ENCODE data around the gene KIRREL3. TPM values are rescaled to one million over a fixed set of nuclear protein-coding genes. Genes with fewer than 3 reads are reported as not detected.

KIRREL3 gene
- total RNA-seq, 1 donor from 2014 or later, result 0.38 TPM

GRCh38 chr11:127017482-127017881 lies 16.9 kb upstream of the KIRREL3 start:
- Mint-ChIP-seq H3K4me1 (ENCODE audit: unreplicated experiment) (peaks cover 18% of the 10 kb centered on the region), H3K9me3 (ENCODE audit: unreplicated experiment) (no peaks in the 10 kb centered on the region), H3K27me3 (ENCODE audit: unreplicated experiment) (no peaks in the 10 kb centered on the region), H3K36me3 (ENCODE audit: low read depth, unreplicated experiment) (no peaks in the 10 kb centered on the region), H3K4me3 (ENCODE audit: unreplicated experiment) (no peak overlapping the region), H3K27ac (ENCODE audit: unreplicated experiment) (no peak overlapping the region)
- peak; percentile 67 for TF ChIP-seq CTCF (IDR thresholded peaks at IDR 0.05; ENCODE audit: unreplicated experiment)
- peak; percentile 45 for DNase-seq (ENCODE audit: low spot score)

- H3K4me1 Mint-ChIP-seq (ENCODE audit: unreplicated experiment), result peaks cover 18% of the 10 kb centered on the region
- no peak overlapping the region for H3K27ac Mint-ChIP-seq (ENCODE audit: unreplicated experiment)
- no peak for TF ChIP-seq CTCF (IDR thresholded peaks at IDR 0.05; ENCODE audit: unreplicated experiment)
- H3K9me3 Mint-ChIP-seq (ENCODE audit: unreplicated experiment), result no peaks in the 10 kb centered on the region
- H3K4me3 Mint-ChIP-seq (ENCODE audit: unreplicated experiment), result no peak overlapping the region
- no peak for DNase-seq (ENCODE audit: low spot score)
- no peaks in the 10 kb centered on the region for H3K27me3 Mint-ChIP-seq (ENCODE audit: unreplicated experiment)
- no peaks in the 10 kb centered on the region for H3K36me3 Mint-ChIP-seq (ENCODE audit: low read depth, unreplicated experiment)
Measured at GRCh38 chr11:127013550-127013949, 13.0 kb upstream of the KIRREL3 start.

GRCh38 chr11:127006311-127006710 lies 5.7 kb upstream of the KIRREL3 start:
- no peak for TF ChIP-seq CTCF (IDR thresholded peaks at IDR 0.05; ENCODE audit: unreplicated experiment)
- H3K27ac Mint-ChIP-seq (ENCODE audit: unreplicated experiment), result no peak overlapping the region
- H3K36me3 Mint-ChIP-seq (ENCODE audit: low read depth, unreplicated experiment), result no peaks in the 10 kb centered on the region
- no peak overlapping the region for H3K4me3 Mint-ChIP-seq (ENCODE audit: unreplicated experiment)
- no peak for DNase-seq (ENCODE audit: low spot score)
- no peaks in the 10 kb centered on the region for H3K4me1 Mint-ChIP-seq (ENCODE audit: unreplicated experiment)
- H3K27me3 Mint-ChIP-seq (ENCODE audit: unreplicated experiment), result peaks cover 6% of the 10 kb centered on the region
- H3K9me3 Mint-ChIP-seq (ENCODE audit: unreplicated experiment), result no peaks in the 10 kb centered on the region

- peak; percentile 69 for DNase-seq (ENCODE audit: low spot score)
- no peaks in the 10 kb centered on the region for H3K4me1 Mint-ChIP-seq (ENCODE audit: unreplicated experiment)
- H3K27me3 Mint-ChIP-seq (ENCODE audit: unreplicated experiment), result peaks cover 6% of the 10 kb centered on the region
- H3K27ac Mint-ChIP-seq (ENCODE audit: unreplicated experiment), result no peak overlapping the region
- peak; percentile 37 for TF ChIP-seq CTCF (IDR thresholded peaks at IDR 0.05; ENCODE audit: unreplicated experiment)
- no peaks in the 10 kb centered on the region for H3K9me3 Mint-ChIP-seq (ENCODE audit: unreplicated experiment)
- no peaks in the 10 kb centered on the region for H3K36me3 Mint-ChIP-seq (ENCODE audit: low read depth, unreplicated experiment)
- H3K4me3 Mint-ChIP-seq (ENCODE audit: unreplicated experiment), result no peak overlapping the region
Measured at GRCh38 chr11:127003260-127003981, 2.9 kb upstream of the KIRREL3 start.

GRCh38 chr11:127002669-127003259 lies 2.2 kb upstream of the KIRREL3 start:
- Mint-ChIP-seq H3K4me3 (ENCODE audit: unreplicated experiment) (no peak overlapping the region), H3K9me3 (ENCODE audit: unreplicated experiment) (no peaks in the 10 kb centered on the region), H3K27me3 (ENCODE audit: unreplicated experiment) (peaks cover 6% of the 10 kb centered on the region), H3K4me1 (ENCODE audit: unreplicated experiment) (no peaks in the 10 kb centered on the region), H3K27ac (ENCODE audit: unreplicated experiment) (no peak overlapping the region), H3K36me3 (ENCODE audit: low read depth, unreplicated experiment) (no peaks in the 10 kb centered on the region)
- no peak for DNase-seq (ENCODE audit: low spot score)
- no peak for TF ChIP-seq CTCF (IDR thresholded peaks at IDR 0.05; ENCODE audit: unreplicated experiment)
